HG03354 (cell line): ENCODE measurements around the gene HNRNPH1.

Source experiments
- ATAC-seq: cut with Tn5 transposase; IDR thresholded peaks from one replicate; pipeline ENCODE4 v1.9.1; 2021; ENCODE audit warnings: mild to moderate bottlenecking; ENCODE audit not compliant: unreplicated experiment, poor library complexity, severe bottlenecking

Gene HNRNPH1

GRCh38 chr5:179624841-179625271, 1.4 kb upstream of the HNRNPH1 start:
- no peak for ATAC-seq

- ATAC-seq: peak; percentile 19
These were observed 653 bp upstream of the HNRNPH1 start for GRCh38 chr5:179623906-179624741.

- ATAC-seq: no peak
These were observed 1.8 kb downstream of the HNRNPH1 start for GRCh38 chr5:179621551-179622214.

GRCh38 chr5:179620703-179621350, 2.6 kb downstream of the HNRNPH1 start:
- ATAC-seq: no peak

GRCh38 chr5:179620293-179620692, 3.2 kb downstream of the HNRNPH1 start:
- ATAC-seq: no peak

- ATAC-seq: no peak
These were observed 3.7 kb downstream of the HNRNPH1 start for GRCh38 chr5:179619776-179620175.

GRCh38 chr5:179618923-179619554, 4.4 kb downstream of the HNRNPH1 start:
- no peak for ATAC-seq

- ATAC-seq: no peak
These were observed 5.5 kb downstream of the HNRNPH1 start for GRCh38 chr5:179617930-179618329.

- no peak for ATAC-seq
These were observed 7.4 kb downstream of the HNRNPH1 start for GRCh38 chr5:179616002-179616594.

- no peak for ATAC-seq
These were observed 8.3 kb downstream of the HNRNPH1 start for GRCh38 chr5:179615203-179615602.

- ATAC-seq: no peak
These were observed 8.7 kb downstream of the HNRNPH1 start for GRCh38 chr5:179614745-179615144.

GRCh38 chr5:179613460-179614071, 9.9 kb downstream of the HNRNPH1 start:
- ATAC-seq: no peak

GRCh38 chr5:179612577-179613459, 10.7 kb downstream of the HNRNPH1 start:
- no peak for ATAC-seq

- ATAC-seq: no peak
These were observed 12.6 kb downstream of the HNRNPH1 start for GRCh38 chr5:179610903-179611265.

GRCh38 chr5:179610109-179610902, 13.2 kb downstream of the HNRNPH1 start:
- no peak for ATAC-seq

GRCh38 chr5:179609834-179610108, 13.7 kb downstream of the HNRNPH1 start:
- no peak for ATAC-seq

- ATAC-seq: no peak
These were observed 15.3 kb downstream of the HNRNPH1 start for GRCh38 chr5:179608131-179608581.
